A673 (cell line): ENCODE results near the gene ZNF254. TPM values are rescaled to one million over a fixed set of nuclear protein-coding genes. Genes with fewer than 3 reads are reported as not detected.

Experiments used
- BruUV-seq: library from RNA; stranded (reverse); fragments of 400-500 nt; replicated peaks from 2 replicates; lab custom pipeline; 2021; lab: Mats Ljungman, UMichigan
- CTCF ChIA-PET: fragments of 300-600 bp; sonication (Branson Sonifier 250); formaldehyde crosslinking; loops from one replicate; lab custom pipeline; 2022; ENCODE audit warnings: antibody characterized with exemption; lab: Charles Lee
- POLR2A ChIA-PET: fragments of 300-600 bp; sonication (Branson Sonifier 250); formaldehyde crosslinking; loops from one replicate; lab custom pipeline; 2022; ENCODE audit warnings: antibody characterized with exemption; ENCODE audit not compliant: low non-redundant PET; lab: Charles Lee
- DNase-seq: peaks from one replicate; pipeline ENCODE4 v3.0.0-alpha.2; 2015; ENCODE audit warnings: low spot score
- H3K27ac ChIP-seq: fragments of 200-600 bp; sonication (generic); 2 replicates; pipeline ENCODE4 v1.5.1; 2016; ENCODE audit warnings: mixed run types, low read depth, mild to moderate bottlenecking, mixed read lengths, antibody characterized with exemption, low read length; ENCODE audit not compliant: poor library complexity, severe bottlenecking
- H3K27me3 ChIP-seq: fragments of 200-600 bp; sonication (generic); replicated peaks from 2 replicates; pipeline ENCODE4 v1.6.1; 2017; ENCODE audit warnings: mixed run types, low read depth, mild to moderate bottlenecking, mixed read lengths, antibody characterized with exemption, low read length; ENCODE audit not compliant: insufficient read depth, poor library complexity
- H3K36me3 ChIP-seq: fragments of 200-600 bp; sonication (generic); 2 replicates; pipeline ENCODE4 v1.6.1; 2016; ENCODE audit warnings: mixed run types, mild to moderate bottlenecking, mixed read lengths, antibody characterized with exemption, low read length; ENCODE audit not compliant: insufficient read depth, poor library complexity, severe bottlenecking
- H3K4me1 ChIP-seq: fragments of 200-600 bp; sonication (generic); 2 replicates; pipeline ENCODE4 v1.6.1; 2017; ENCODE audit warnings: mixed run types, mild to moderate bottlenecking, mixed read lengths, antibody characterized with exemption, low read length; ENCODE audit not compliant: insufficient read depth, poor library complexity, severe bottlenecking
- H3K4me3 ChIP-seq: fragments of 200-600 bp; sonication (generic); 2 replicates; pipeline ENCODE4 v1.5.1; 2016; ENCODE audit warnings: low read depth, mixed run types, mild to moderate bottlenecking, mixed read lengths, low read length; ENCODE audit not compliant: poor library complexity, severe bottlenecking
- H3K9me3 ChIP-seq: fragments of 200-600 bp; sonication (generic); 2 replicates; pipeline ENCODE4 v1.6.1; 2016; ENCODE audit warnings: mixed run types, low read depth, mild to moderate bottlenecking, mixed read lengths, antibody characterized with exemption, low read length; ENCODE audit not compliant: poor library complexity, severe bottlenecking
- EZH2 ChIP-seq: fragments of 200-600 bp; sonication (generic); IDR thresholded peaks from 2 replicates; pipeline ENCODE4 v1.6.1; 2017; ENCODE audit warnings: borderline replicate concordance, low read depth, mild to moderate bottlenecking, mixed read lengths, antibody characterized with exemption, low read length; ENCODE audit not compliant: poor library complexity, severe bottlenecking
- intact Hi-C: fragments of 100-400 bp; cut with micrococcal nuclease; formaldehyde crosslinking; loops from one replicate; pipeline ENCODE4 v1.10.0; 2022; ENCODE audit not compliant: unreplicated experiment
- total RNA-seq: library from RNA; stranded (reverse); gene quantifications from 2 replicates; pipeline ENCODE4 v1.2.3, GENCODE V29; 2021
- TF ChIP-seq, protein P1 (sequence below): fragments of 300-800, 200-600 bp; sonication (generic); conservative IDR thresholded peaks from 2 replicates; pipeline ENCODE4 v1.5.1; 2017; ENCODE audit warnings: low read depth, mild to moderate bottlenecking, antibody characterized with exemption, low read length, moderate library complexity, mixed read lengths

ZNF254 gene
- total RNA-seq, 1 experiment from 2014 or later: 15.5 TPM

DNA sequence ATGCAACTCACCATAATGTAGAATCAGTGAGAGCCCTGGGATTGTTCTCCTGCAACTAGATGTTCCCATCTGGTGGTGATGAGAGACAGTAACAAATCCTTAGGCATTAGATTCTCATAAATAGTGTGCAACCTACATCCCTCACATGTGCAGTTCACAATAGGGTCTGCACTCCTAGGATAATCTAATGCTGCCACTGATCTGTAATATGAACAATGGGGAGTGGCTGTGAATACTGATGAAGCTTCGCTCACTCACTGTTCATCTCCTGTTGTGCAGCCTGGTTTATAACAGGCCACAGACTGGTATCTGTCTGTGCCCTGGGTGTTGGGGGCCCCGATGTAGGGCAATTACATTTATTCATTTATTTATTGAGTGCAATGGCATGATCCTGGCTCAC is 86.9 kb downstream of the ZNF254 start:
- H3K4me1 ChIP-seq: no peaks in the 10 kb centered on the region
- H3K36me3 ChIP-seq: no peaks in the 10 kb centered on the region
- no peak overlapping the region for H3K4me3 ChIP-seq
- intact Hi-C loops: no loop called here
- no peak overlapping the region for H3K27ac ChIP-seq
- ChIA-PET POLR2A (no interaction called here), CTCF (no interaction called here)
- TF ChIP-seq, protein P1, sequence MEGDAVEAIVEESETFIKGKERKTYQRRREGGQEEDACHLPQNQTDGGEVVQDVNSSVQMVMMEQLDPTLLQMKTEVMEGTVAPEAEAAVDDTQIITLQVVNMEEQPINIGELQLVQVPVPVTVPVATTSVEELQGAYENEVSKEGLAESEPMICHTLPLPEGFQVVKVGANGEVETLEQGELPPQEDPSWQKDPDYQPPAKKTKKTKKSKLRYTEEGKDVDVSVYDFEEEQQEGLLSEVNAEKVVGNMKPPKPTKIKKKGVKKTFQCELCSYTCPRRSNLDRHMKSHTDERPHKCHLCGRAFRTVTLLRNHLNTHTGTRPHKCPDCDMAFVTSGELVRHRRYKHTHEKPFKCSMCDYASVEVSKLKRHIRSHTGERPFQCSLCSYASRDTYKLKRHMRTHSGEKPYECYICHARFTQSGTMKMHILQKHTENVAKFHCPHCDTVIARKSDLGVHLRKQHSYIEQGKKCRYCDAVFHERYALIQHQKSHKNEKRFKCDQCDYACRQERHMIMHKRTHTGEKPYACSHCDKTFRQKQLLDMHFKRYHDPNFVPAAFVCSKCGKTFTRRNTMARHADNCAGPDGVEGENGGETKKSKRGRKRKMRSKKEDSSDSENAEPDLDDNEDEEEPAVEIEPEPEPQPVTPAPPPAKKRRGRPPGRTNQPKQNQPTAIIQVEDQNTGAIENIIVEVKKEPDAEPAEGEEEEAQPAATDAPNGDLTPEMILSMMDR: no peak
- TF ChIP-seq EZH2: no peak
- BruUV-seq: no TSS peak
- H3K9me3 ChIP-seq: peaks cover 54% of the 10 kb centered on the region
- no peaks in the 10 kb centered on the region for H3K27me3 ChIP-seq
- DNase-seq: no peak

DNA sequence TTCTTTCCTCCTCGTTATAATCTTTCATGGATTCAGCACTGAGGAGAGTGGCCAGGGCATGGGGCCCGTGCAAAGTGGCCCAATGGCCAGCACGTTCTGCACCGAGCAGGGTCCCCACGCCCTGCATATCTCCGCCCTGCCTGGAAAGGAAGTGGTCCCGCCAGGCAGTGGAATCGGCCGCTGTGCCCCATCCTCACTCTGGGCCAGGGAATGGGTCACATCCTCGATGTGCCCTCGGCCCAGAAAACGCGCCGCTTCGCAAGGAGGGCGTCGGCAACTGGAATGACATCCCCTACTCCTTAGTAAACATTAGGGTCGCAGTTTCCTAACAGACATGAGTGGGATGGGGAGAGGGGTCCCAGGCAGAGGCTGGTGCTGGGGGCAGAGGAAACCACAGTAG is 90.7 kb downstream of the ZNF254 start:
- intact Hi-C loops: no loop called here
- Histone ChIP-seq H3K36me3 (no peaks in the 10 kb centered on the region), H3K27ac (no peak overlapping the region), H3K4me3 (no peak overlapping the region), H3K4me1 (no peaks in the 10 kb centered on the region), H3K27me3 (no peaks in the 10 kb centered on the region), H3K9me3 (peaks cover 45% of the 10 kb centered on the region)
- ChIA-PET CTCF (no interaction called here), POLR2A (no interaction called here)
- TF ChIP-seq, protein P1: no peak
- no peak for TF ChIP-seq EZH2
- DNase-seq: no peak
- no TSS peak for BruUV-seq

DNA sequence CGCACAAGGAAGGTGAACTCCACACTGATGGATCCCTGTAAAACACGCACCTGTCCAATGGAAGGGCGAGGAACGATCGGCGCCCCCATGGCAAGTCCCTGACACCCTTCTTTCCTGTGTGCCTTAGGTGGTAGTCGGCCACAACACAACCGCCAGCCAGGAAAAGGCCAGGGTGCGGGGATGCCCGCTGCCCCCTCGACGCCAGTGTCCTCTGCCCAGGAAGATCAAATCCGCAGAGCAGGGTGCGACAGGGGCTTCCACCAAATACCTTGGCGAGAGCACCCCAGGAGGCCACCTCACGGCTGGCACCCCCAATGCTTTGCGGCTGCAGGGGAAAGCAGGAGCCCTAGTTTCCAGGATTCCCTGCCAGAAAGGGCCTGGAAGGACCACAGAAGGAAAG is 91.2 kb downstream of the ZNF254 start:
- no peak for DNase-seq
- CTCF ChIA-PET: no interaction called here

More for the DNA sequence above, 91.2 kb downstream of the ZNF254 start:
- POLR2A ChIA-PET: no interaction called here
- TF ChIP-seq EZH2: no peak
- TF ChIP-seq, protein P1: no peak
- no peak overlapping the region for H3K4me3 ChIP-seq
- no peaks in the 10 kb centered on the region for H3K36me3 ChIP-seq
- BruUV-seq: no TSS peak
- H3K4me1 ChIP-seq: no peaks in the 10 kb centered on the region
- H3K27ac ChIP-seq: no peak overlapping the region
- intact Hi-C loops: no loop called here
- H3K9me3 ChIP-seq: peaks cover 40% of the 10 kb centered on the region
- H3K27me3 ChIP-seq: no peaks in the 10 kb centered on the region

Other genes with a start within 250 kb of the ZNF254 start
- 0.80 TPM in 1 of 2 replicates, not detected in the other for gene ZNF726, start 172.3 kb upstream of the ZNF254 start, total RNA-seq